GM20000 (cell line): ENCODE data around the gene ARHGAP26.
"Not testable (repeated sequence)": the region's sequence is repeated elsewhere in the genome, so short reads cannot be mapped to it uniquely, and the experiment has no call there.

Source experiments
- DNase-seq: peaks from one replicate; pipeline ENCODE4 v3.0.0; 2012; ENCODE audit warnings: low spot score
- CTCF ChIP-seq: IDR thresholded peaks from 2 replicates; pipeline ENCODE4 v1.5.1; 2012; ENCODE audit warnings: mild to moderate bottlenecking, control low read depth; ENCODE audit errors: extremely low read depth, missing control alignments

The ARHGAP26 gene

DNA sequence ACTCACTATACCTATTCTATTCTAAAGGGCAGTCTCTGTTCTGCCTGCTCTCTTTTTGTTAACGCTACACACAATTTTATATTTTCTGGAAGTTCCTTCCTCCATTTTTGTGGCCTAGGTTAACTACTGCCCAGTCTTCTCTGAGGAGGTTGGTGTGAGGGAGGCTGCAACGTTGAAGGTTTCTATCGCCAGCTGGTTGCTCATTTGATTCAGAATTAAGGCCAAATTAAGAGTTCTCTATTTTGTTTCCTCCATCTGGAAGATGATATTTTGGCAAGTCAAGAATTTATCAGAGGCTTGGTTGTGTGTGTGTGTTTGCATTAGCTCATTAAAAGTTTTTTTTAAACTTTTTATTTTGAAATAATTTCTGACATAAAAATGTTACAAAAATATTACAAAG is 175.1 kb downstream of the ARHGAP26 start:
- no peak for DNase-seq
- no peak for TF ChIP-seq CTCF

GRCh38 chr5:142945845-142946244 is 175.7 kb downstream of the ARHGAP26 start:
- TF ChIP-seq CTCF, result no peak
- no peak for DNase-seq

DNA sequence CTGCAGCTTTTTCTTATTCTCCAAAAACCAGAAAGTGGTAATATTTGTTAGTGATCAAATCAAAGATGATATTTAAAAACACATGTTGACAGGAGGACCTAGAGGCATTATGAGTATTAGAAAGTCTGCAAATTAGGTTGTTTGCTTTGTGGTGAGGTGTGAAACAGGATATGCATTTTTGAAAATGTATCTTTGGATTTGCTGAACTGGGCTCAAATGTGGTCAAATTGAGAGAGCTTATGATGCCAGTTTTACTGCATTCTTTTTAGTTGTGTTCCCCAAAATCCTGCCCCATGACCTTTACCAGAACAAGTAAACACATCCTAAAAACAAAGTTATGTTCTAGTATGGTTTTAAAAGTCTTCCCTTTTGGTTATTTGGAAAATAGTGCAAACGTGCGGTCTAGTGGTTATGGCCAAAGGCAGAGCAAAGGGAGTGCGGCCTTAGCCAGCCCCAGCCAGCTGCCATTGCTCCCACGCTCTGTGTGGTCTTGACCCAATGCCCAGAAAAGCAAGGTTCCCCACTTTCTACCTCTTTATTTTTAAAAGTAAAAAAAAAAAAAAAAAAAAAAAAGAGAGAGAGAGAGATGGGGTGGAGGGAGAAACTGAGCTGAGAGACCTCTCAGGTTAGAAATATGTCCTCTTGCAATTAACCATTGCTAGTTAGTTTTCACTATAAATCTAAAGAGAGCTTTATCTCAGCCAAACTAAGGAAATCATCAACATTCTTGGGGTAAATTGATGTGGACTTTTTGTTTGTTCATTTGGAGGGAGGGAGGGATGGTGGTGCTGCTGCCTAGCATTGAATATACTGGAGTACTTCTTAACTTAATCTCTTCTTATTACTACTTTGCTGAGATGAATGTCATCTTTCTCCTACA is 176.6 kb downstream of the ARHGAP26 start:
- no peak for DNase-seq
- TF ChIP-seq CTCF, result no peak

GRCh38 chr5:142947427-142947709 is 177.2 kb downstream of the ARHGAP26 start:
- no peak for TF ChIP-seq CTCF

DNA sequence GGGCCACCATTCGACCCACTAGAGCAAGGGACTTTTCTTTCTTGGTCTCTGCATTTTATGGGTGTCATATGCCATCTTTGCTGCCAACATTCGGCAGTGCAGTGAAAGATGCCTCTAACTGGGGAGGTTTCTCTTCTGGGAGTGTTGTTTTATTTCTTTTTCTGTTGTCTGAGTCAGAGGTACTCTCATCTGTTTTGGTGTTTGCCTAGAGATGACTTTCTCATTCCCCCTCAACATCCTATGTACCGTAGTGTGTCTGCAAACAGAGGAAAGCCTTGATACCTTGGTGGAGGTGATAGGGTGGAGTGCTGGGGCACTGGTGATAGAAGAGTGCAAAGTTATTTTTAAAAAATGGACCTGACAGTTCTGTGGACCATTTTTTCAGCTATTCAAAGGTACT is 182.1 kb downstream of the ARHGAP26 start:
- DNase-seq, result no peak
- no peak for TF ChIP-seq CTCF

More at GRCh38 chr5:142947427-142947709, 177.2 kb downstream of the ARHGAP26 start:
- no peak for DNase-seq

DNA sequence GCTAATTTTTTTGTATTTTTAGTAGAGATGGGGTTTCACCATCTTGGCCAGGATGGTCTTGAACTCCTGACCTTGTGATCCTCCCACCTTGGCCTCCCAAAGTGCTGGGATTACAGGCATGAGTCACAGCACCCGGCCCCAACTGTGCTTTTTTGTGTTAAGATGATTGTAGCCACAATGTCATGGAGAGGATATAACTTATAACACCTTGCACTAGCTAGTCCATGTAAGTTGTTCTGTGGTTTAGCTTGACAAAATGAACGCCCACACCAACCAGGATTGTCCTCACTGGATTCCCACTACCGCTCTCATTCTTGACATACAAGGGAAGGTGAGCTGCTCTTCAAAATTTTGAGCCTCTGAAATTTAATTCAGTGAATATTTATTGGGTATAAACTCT is 182.7 kb downstream of the ARHGAP26 start:
- not testable (repeated sequence) for DNase-seq

DNA sequence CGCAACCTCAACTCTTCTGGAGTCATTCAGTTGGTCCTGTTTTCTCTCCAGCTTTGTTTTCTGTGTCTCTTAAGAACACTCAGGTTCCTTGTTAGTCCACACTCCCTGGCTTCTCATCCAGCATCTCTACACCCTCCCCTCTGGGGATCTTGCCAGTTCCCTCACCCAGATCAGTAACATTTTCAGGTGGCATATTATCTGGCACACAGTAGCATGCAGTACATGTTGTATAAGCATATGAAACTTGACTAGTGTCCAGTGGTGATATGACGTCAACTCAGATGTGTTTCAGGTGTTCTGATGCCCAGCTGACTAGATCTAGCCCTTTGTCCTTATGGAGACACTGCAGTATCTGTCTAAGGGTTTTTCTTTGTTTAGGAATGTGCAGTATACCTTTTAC is 184.3 kb downstream of the ARHGAP26 start:
- no peak for DNase-seq
- TF ChIP-seq CTCF, result no peak

GRCh38 chr5:142955628-142956027 is 185.5 kb downstream of the ARHGAP26 start:
- DNase-seq, result no peak
- no peak for TF ChIP-seq CTCF
